ENCODE data around the gene NES. TPM values are rescaled to one million over a fixed set of nuclear protein-coding genes. Genes with fewer than 3 reads are reported as not detected.

NES gene
- polyA plus RNA-seq: 10 to 100 TPM in 2 of 3 donors, 1 to 10 TPM in 1; 3.5 to 38.3 (median 32.1) TPM

DNA sequence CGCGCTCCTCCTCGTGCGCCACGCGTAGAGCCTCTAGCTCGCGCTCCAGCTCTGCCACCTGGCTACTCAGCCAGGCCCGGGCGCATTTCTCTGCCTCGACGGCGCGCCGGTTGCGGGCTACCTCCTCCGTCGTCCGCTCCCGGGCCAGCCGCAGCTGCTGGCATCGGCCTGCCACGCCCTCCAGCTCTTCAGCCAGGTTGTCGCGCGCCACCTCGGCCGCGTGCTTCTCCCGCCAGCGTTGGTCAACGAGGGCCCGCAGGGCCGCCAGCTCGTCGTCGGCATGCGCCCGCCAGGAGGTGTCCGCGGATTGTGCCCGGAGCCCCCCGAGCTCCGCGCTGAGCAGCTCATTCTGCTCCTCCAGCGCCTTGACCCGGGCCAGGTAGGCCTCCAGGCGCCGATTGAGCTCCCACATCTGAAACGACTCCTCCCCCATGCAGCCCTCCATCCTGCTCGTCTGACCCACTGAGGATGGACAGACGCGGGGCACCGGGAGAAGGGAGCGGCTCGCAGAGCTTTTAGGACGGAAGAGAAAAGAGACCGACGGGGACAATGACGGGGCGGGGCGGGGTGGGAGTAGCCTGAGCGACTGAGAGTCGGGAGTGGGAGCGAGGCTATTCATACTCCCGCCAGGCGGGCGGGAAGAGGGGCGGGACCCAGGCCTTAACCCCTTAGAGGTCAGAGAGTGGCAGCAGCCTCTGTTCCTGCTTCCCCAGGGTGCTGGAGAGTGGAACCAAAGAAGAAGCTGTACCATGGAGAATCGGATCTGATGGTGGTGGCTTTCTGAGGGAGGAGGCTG lies at the start of gene NES:
NES (minus strand) TSS at position 588 of the 796 bp plus-strand sequence; CDS start at position 445, 143 bp downstream.
- H3K27ac ChIP-seq (ENCODE audit: low read depth, low read length): no peak within 1 kb of the TSS
- 2 to 3% (median 3%) methylated on average over 68 to 70 of the region's 70 CpGs for WGBS, 3 donors

GRCh38 chr1:156726549-156727226 lies 49.5 kb upstream of the NES start:
- no peak overlapping the region for H3K27ac ChIP-seq (ENCODE audit: low read depth, low read length)
- WGBS, 3 donors: 45 to 53% (median 48%) methylated on average over 15 of the region's 15 CpGs

- H3K27ac ChIP-seq (ENCODE audit: low read depth, low read length): no peak overlapping the region
- WGBS, 3 donors: 12 to 15% (median 14%) methylated on average over 18 of the region's 18 CpGs
Measured at GRCh38 chr1:156725683-156726280, 48.6 kb upstream of the NES start.

DNA sequence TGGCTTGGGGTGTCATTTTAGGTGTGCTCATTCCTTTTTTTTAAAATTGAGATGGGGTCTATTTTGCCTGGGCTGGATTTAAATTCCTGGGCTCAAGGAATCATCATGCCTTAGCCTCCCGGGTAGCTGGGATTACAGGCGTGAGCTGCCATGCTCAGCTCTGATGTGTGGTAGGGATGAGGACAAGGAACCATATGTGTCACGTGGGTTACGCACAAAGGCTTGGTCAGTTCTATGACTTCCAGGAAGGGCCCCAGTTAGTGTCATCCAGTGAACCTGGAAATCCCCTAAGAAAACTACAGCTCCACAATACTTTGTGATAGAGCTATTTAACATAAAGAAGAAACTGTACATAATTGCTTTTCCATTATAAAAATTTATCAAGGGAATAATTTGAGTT lies 44.3 kb upstream of the NES start:
- WGBS, 3 donors: 86 to 96% (median 91%) methylated on average over 4 of the region's 4 CpGs
- no peak overlapping the region for H3K27ac ChIP-seq (ENCODE audit: low read depth, low read length)

- no peak overlapping the region for H3K27ac ChIP-seq (ENCODE audit: low read depth, low read length)
Measured at GRCh38 chr1:156721131-156721530, 43.9 kb upstream of the NES start.

DNA sequence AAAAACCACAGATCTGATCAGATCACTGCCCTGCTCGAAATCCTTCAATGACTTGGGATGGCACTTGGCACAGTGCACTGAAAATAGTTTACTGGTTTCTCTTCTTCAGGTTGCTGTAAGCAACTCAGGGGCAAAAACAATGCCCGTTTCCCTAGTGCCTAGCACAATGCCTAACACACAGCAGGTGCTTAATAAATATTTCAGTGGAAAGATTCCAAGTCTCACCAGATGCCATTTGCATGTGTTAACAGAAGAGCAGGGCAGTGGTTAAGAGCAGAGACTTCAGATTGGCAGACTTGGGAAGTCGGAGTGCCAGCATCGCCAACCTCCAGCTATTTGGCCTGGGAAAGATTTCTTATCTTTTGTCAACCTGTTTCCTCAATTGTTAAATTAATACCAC lies 40.1 kb upstream of the NES start:
- H3K27ac ChIP-seq (ENCODE audit: low read depth, low read length): no peak overlapping the region
- WGBS, 3 donors: 64 to 86% (median 83%) methylated on average over 4 of the region's 4 CpGs

More at GRCh38 chr1:156721131-156721530, 43.9 kb upstream of the NES start:
- 80 to 90% (median 86%) methylated on average over 2 of the region's 2 CpGs for WGBS, 3 donors

DNA sequence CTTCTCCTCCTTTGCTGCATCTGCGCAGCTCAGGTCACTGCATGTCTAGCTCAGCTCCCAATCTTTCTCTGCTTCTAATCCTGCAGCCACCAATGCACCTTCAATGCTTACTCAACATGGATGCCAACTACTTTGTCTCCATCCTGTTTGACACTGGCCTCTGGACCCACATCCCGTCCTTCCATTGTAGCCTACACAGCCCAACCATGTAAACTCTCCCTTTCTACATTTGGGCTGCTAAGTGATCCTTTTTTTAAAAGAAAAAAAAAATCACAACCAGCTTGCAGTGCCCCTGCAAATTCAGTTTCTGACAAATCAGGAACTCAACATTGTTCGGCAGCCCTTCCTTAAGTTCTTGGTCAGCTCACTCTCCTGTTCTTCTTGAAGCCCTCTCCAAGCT lies 37.6 kb upstream of the NES start:
- H3K27ac ChIP-seq (ENCODE audit: low read depth, low read length): no peak overlapping the region
- WGBS, 3 donors: 81 to 87% (median 84%) methylated on average over 3 of the region's 3 CpGs

DNA sequence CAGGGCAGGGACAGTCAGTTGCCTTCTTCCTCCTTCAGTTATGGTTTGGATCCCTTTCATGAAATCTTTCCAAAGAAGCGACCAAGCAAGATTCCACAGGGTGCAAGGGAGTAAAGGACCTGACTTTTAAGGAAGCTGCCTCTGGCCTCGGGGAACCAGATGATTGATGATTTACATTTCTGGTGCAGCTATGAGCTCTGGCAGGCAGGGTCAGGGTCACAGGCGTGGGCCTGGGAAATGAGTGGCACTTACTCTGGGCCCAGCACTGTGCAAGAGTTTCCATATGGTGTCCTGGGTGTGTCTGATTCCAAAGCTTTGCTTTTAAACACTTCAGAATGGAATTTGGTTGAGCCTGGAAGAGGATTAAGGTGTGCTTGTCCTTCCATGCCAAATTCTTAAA lies 35.4 kb upstream of the NES start:
- 48 to 54% (median 52%) methylated on average over 3 of the region's 3 CpGs for WGBS, 3 donors
- H3K27ac ChIP-seq (ENCODE audit: low read depth, low read length): no peak overlapping the region

DNA sequence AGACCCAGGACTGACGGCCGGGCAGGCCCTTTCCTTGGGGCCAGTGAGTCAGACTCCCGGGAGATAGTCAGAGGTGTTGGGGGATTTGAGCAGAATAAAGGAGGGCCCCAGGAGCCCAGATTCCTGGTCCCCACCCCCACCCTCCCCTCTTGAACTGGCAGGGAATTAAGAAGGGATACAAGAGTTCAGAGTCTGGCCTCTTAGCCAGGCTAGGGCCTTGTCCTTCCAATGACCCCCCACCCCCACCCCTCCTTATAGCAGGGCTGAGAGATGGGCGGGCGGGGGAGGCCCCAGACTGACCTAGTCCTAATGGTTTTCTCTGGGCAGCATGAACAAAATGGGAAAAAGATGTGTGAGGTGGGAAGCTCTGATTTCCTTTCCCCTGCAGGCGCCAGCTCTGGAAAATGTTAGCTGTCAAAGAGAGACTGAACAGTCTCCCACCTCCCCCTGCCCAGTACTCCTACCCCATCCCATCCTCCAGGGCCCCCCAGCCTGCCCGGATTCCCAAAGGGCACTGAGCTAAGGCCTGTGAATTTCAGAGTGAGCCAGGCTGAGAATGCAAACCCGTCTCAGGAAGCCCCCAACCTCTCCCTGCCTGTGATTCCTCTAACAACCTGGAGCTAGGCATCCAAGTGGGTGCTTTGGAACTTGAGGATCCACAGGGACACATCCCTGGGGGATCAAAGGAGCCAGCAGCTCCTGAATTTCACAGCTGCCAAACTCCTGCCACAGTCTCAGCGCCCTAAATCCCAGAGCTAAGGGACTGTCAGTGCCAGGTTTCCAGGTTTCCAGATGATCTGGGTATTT lies 34.0 kb upstream of the NES start:
- 63 to 76% (median 65%) methylated on average over 7 to 9 of the region's 9 CpGs for WGBS, 3 donors
- no peak overlapping the region for H3K27ac ChIP-seq (ENCODE audit: low read depth, low read length)

DNA sequence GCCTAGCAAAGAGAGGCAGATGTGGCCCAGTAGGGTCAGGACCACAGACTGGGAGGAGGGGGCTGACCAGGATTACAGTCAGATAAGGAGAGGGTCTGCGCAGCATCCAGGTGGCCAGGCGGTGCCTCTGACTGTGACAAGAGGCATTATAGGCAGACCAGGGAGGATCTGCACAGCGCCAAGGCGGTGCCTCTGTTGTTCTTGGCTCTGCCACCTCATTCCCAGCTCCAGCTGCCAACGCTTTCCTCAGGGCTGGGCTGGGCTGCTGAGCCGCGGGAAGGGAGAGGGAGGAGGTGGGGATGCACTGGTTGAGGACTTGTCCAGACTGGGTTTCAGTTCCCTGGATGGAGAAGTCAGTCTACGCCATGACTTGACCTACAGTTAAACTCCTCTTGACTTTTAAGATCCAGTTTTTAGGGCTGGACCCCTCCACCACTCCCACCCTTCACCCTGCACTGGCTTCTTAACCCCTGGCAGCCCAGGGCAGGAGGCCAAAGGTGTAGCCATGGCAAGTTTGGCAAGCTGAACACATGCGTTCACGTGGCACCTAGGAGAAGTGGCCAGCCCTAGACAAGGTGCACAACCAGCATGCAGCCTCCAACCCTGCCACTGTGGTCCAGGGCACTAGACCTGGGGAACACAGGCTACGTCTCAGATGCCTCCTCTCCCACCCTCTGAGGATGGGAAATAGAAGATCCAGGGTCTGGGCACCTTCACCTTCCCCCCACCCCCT lies 32.7 kb upstream of the NES start:
- WGBS, 3 donors: 45 to 51% (median 50%) methylated on average over 11 of the region's 11 CpGs
- H3K27ac ChIP-seq (ENCODE audit: low read depth, low read length): no peak overlapping the region

GRCh38 chr1:156709031-156709430 lies 31.8 kb upstream of the NES start:
- H3K27ac ChIP-seq (ENCODE audit: low read depth, low read length): no peak overlapping the region
- WGBS, 3 donors: 71 to 86% (median 79%) methylated on average over 4 of the region's 4 CpGs

DNA sequence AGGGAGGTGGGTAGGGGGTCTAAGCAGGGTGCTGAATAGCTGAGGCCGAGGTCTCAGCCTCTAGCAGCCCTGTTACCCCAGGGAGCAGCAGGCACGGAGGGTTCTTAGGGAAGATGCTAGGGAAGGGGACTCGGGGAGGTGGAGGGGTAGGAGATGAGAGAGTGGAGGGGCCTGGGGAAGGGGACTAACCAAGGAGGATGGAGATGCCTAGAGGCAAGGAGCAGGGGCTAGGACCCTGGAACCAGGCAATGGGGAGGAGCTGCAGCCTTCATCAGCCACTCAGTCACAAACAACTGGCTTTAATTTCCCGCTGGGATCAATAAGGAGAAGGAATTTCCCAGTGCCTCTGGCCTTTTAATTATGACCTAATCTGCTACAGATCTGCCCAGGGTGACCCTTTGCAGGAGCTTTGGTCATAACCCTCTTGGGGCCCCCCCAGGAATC lies 31.0 kb upstream of the NES start:
- WGBS, 3 donors: 50 to 54% (median 50%) methylated on average over 4 of the region's 4 CpGs
- H3K27ac ChIP-seq (ENCODE audit: low read depth, low read length): no peak overlapping the region

DNA sequence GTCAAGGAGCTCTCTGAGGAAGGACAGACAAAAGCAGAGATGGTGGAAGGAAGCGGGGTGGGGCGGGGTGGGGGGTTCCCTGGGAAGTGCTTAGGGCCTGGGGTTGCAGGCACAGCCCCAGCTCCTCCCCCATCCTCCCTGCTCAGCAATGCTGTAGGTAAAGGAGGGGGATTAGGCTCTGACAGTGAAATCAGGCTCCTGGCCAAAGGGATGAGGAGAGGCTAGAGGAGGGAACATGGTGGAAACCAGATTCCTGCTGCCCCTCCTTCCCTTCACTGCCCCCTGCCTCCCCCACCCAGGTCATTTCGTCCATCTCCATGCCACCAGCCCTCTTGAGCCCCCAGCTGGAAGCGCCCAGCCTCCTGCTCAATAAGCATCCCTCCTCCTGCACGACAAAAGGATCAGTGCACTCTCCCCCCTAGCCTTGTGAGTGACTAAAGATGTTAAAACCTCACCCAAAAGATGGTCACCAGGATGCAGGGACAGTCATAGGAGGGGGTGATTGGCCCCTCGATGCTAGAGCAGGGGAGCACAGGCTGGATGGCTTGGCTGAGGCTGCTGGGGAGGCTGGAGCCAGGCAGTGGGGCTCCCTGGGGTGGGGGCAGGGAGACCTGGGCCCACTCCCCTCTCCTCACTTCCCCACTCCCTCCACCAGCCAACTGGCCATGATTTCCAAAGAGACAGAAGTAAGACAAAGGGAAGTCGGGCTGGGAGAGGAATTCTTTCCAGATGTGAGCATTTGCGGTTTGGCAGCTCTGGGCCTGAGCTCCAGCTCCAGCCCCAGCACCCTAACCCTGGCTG lies 30.4 kb upstream of the NES start:
- 37 to 63% (median 44%) methylated on average over 8 of the region's 8 CpGs for WGBS, 3 donors
- H3K27ac ChIP-seq (ENCODE audit: low read depth, low read length): no peak overlapping the region

- no peak overlapping the region for H3K27ac ChIP-seq (ENCODE audit: low read depth, low read length)
- WGBS, 3 donors: 5 to 14% (median 8%) methylated on average over 19 to 29 of the region's 29 CpGs
Measured at GRCh38 chr1:156706657-156707416, 29.6 kb upstream of the NES start.

DNA sequence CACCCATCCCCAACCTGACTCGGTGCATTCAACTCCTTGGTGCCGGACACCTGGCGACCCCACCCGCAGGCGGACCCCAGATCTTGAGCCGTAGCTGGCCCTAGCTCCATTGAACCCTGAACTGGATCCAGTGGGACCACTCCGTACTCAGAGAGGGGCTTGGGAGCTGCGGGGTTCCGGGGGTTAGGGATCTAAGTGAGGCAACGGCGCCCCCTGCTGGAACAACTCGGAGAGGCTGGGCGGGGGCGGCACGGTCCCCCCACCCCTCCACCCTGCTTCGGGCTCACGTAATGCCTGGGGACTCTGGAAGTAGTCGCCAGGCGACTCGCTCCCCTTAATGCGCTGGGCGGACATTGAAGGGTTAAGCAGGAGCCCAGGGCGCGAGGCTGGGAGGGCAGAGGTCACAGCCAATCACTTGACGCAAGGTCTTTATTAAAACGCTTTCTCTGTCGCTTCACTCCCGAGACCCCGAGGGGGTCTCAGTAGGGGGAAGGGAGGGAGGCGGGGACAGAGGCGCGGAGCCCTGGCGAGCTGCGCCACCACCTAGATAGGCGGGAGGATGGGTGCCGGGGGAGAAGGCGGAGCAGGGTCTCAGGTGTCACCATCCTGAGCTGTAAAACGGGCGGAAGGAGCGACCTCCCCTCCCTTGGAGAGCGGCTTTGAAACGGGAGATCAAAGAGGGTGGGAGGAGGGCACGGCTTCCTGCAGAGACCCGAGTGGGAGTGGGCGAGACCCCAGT lies 28.9 kb upstream of the NES start:
- WGBS, 3 donors: 1 to 2% (median 1%) methylated on average over 41 to 45 of the region's 45 CpGs
- no peak overlapping the region for H3K27ac ChIP-seq (ENCODE audit: low read depth, low read length)

All from adipose tissue (tissue), 3 donors.